MCF 10A (cell line): ENCODE data around the gene ERVW-1. TPM values are rescaled to one million over a fixed set of nuclear protein-coding genes. Genes with fewer than 3 reads are reported as not detected.
"Not testable (repeated sequence)": the region's sequence is repeated elsewhere in the genome, so short reads cannot be mapped to it uniquely, and the experiment has no call there.

Source experiments
- Bru-seq: library from RNA; stranded (reverse); fragments of 400-500 nt; gene quantifications from one replicate; lab custom pipeline; 2021; lab: Mats Ljungman, UMichigan
- BruChase-seq, 2 experiments: library from RNA; stranded (reverse); fragments of 400-500 nt; gene quantifications; one replicate each; lab custom pipeline; 2021; lab: Mats Ljungman, UMichigan
- BruUV-seq: library from RNA; stranded (reverse); fragments of 400-500 nt; replicated peaks from 2 replicates; lab custom pipeline; 2021; lab: Mats Ljungman, UMichigan
- CTCF ChIA-PET: fragments of 300-600 bp; sonication (Branson Sonifier 250); formaldehyde crosslinking; extraction: SDS; loops from one replicate; lab custom pipeline; 2021; ENCODE audit warnings: antibody characterized with exemption, inconsistent platforms; lab: Yijun Ruan, JAX
- POLR2A ChIA-PET: fragments of 300-600, 350-650 bp; sonication (Branson Sonifier 250); formaldehyde crosslinking; extraction: SDS; loops from one replicate; lab custom pipeline; 2020; ENCODE audit warnings: antibody characterized with exemption, inconsistent platforms; lab: Yijun Ruan, JAX
- DNase-seq: peaks from one replicate; pipeline ENCODE4 v3.0.0-alpha.2; 2018; ENCODE audit not compliant: unreplicated experiment
- H3K27ac Mint-ChIP-seq: one replicate; pipeline ENCODE4 v1.8.0; 2022; ENCODE audit warnings: mild to moderate bottlenecking, low read depth, mixed read lengths; ENCODE audit not compliant: unreplicated experiment
- H3K27me3 Mint-ChIP-seq: one replicate; pipeline ENCODE4 v1.8.0; 2022; ENCODE audit warnings: mixed read lengths; ENCODE audit not compliant: insufficient read depth, unreplicated experiment
- H3K36me3 Mint-ChIP-seq: one replicate; pipeline ENCODE4 v1.8.0; 2022; ENCODE audit warnings: mild to moderate bottlenecking, moderate library complexity, mixed read lengths; ENCODE audit not compliant: insufficient read depth, unreplicated experiment
- H3K4me1 Mint-ChIP-seq: one replicate; pipeline ENCODE4 v1.8.0; 2022; ENCODE audit warnings: mixed read lengths; ENCODE audit not compliant: insufficient read depth, unreplicated experiment
- H3K4me3 Mint-ChIP-seq: one replicate; pipeline ENCODE4 v1.8.0; 2022; ENCODE audit warnings: mild to moderate bottlenecking, moderate library complexity, mixed read lengths; ENCODE audit not compliant: unreplicated experiment
- H3K9me3 Mint-ChIP-seq: one replicate; pipeline ENCODE4 v1.8.0; 2022; ENCODE audit warnings: mixed read lengths; ENCODE audit not compliant: unreplicated experiment
- CTCF ChIP-seq: fragments of 200-600 bp; IDR thresholded peaks from one replicate; pipeline ENCODE4 v1.8.0; 2022; ENCODE audit warnings: antibody characterized with exemption, mild to moderate bottlenecking; ENCODE audit not compliant: unreplicated experiment
- intact Hi-C: fragments of 100-400 bp; cut with micrococcal nuclease; formaldehyde crosslinking; loops from 2 replicates; pipeline ENCODE4 v1.14.1; 2022
- long read RNA-seq: library from polyadenylated mRNA; stranded (forward); transcript quantifications from one replicate; pipeline ENCODE4 v2.0.0, GENCODE V29; 2022
- total RNA-seq: library from RNA; stranded (reverse); gene quantifications from 2 replicates; pipeline ENCODE4 v1.2.3, GENCODE V29; 2022

ERVW-1 gene
- total RNA-seq (not detected in 2 replicates), Bru-seq, nascent RNA (percentile 18 among the genes with signal in this experiment), BruChase-seq, experiment 1, labeled RNA remaining after a 6-hour chase (percentile 19 among the genes with signal in this experiment), BruChase-seq, experiment 2, labeled RNA remaining after a 2-hour chase (percentile 8 among the genes with signal in this experiment)
- long read RNA-seq = 0 reads

- DNase-seq, intact Hi-C loops, H3K4me3 Mint-ChIP-seq, H3K9me3 Mint-ChIP-seq, H3K4me1 Mint-ChIP-seq, BruUV-seq, H3K27me3 Mint-ChIP-seq: not testable (repeated sequence)
- peak within 1 kb of the TSS; percentile 8 for H3K27ac Mint-ChIP-seq
- CTCF ChIA-PET = interaction anchor here (1.1 to 1.3 kb wide), 2 partner anchors 12 to 16 kb away, joined by 3 to 4 read pairs; no protein-coding TSS in a partner anchor
- POLR2A ChIA-PET = interaction anchor here (0.6 kb wide), 1 partner anchor 700 kb away, joined by 3 read pairs; no protein-coding TSS in a partner anchor
- peaks cover 10% of the 10 kb centered on the region for H3K36me3 Mint-ChIP-seq
Observed at GRCh38 chr7:92477681-92478080, at the start of gene ERVW-1. ERVW-1 (minus strand) TSS chr7:92477946; CDS start chr7:92470381, 7,565 bp downstream.

DNA sequence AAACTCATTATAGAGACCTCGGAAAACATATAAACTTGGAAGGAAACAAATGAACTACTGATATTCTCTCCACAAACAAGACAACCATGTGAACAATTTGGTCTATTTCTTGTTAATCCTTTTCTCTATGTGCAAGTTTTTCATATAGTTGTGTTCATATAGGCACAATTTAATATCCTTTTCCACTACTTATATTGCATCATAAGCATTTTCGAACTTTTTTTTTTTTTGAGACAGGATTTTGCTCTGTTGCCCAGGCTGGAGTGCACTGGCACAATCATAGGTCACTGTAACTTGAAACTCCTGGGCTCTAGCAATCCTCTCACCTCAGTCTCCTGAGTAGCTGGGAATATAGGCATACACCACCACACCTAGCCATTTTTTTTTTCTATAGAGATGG is 45.4 kb upstream of the ERVW-1 start:
- peaks cover 11% of the 10 kb centered on the region for H3K4me1 Mint-ChIP-seq
- H3K27me3 Mint-ChIP-seq = no peaks in the 10 kb centered on the region
- no peak for DNase-seq
- ChIA-PET POLR2A (interaction anchor here (1.3 kb wide), 1 partner anchor 9 kb away, joined by 4 read pairs; no protein-coding TSS in a partner anchor), CTCF (no interaction called here)
- intact Hi-C loops = no loop called here
- no peak overlapping the region for H3K4me3 Mint-ChIP-seq
- BruUV-seq = no TSS peak
- no peaks in the 10 kb centered on the region for H3K9me3 Mint-ChIP-seq
- no peak overlapping the region for H3K27ac Mint-ChIP-seq
- TF ChIP-seq CTCF = no peak
- peaks cover 5% of the 10 kb centered on the region for H3K36me3 Mint-ChIP-seq

DNA sequence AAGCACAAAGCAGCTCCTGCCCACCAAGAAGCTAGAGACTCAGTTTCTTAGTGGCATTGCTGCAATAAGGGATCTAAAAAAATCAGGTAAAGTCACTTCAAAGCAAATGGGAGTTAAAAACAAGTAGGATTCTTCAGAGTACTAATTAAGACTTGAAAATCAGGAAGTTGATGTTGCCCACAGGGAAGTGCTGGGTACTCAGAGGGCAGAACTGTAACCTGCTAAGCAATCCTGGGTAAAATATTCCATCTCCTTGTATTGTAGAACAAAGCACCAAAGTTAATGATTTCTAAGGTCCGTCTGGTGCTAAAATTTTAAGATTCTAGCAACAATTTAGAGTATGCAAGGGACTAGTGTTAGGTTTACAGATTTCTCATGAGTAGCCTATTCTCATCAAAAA is 42.3 kb upstream of the ERVW-1 start:
- TF ChIP-seq CTCF = no peak
- POLR2A ChIA-PET = no interaction called here
- no TSS peak for BruUV-seq
- DNase-seq = no peak
- no peaks in the 10 kb centered on the region for H3K9me3 Mint-ChIP-seq
- CTCF ChIA-PET = no interaction called here
- intact Hi-C loops = no loop called here
- H3K36me3 Mint-ChIP-seq = peaks cover 32% of the 10 kb centered on the region
- H3K27me3 Mint-ChIP-seq = no peaks in the 10 kb centered on the region
- H3K27ac Mint-ChIP-seq = no peak overlapping the region
- H3K4me3 Mint-ChIP-seq = no peak overlapping the region
- H3K4me1 Mint-ChIP-seq = no peaks in the 10 kb centered on the region

GRCh38 chr7:92517631-92518030 is 39.9 kb upstream of the ERVW-1 start:
- Mint-ChIP-seq H3K27ac (no peak overlapping the region), H3K4me3 (no peak overlapping the region), H3K4me1 (no peaks in the 10 kb centered on the region), H3K9me3 (no peaks in the 10 kb centered on the region), H3K27me3 (no peaks in the 10 kb centered on the region), H3K36me3 (peaks cover 39% of the 10 kb centered on the region)
- CTCF ChIA-PET = interaction anchor here (0.6 kb wide), 1 partner anchor 468 kb away, joined by 4 read pairs; no protein-coding TSS in a partner anchor
- DNase-seq = no peak
- intact Hi-C loops = no loop called here
- no peak for TF ChIP-seq CTCF
- BruUV-seq = TSS peak; percentile 29
- POLR2A ChIA-PET = interaction anchor here (0.6 to 1.2 kb wide), 2 partner anchors 17 to 34 kb away, joined by 3 read pairs; no protein-coding TSS in a partner anchor
